Activated CD4-positive, CD25-positive, alpha-beta regulatory T cell (primary cell): ENCODE results near the gene MYBBP1A.
"Not testable (repeated sequence)": the region's sequence is repeated elsewhere in the genome, so short reads cannot be mapped to it uniquely, and the experiment has no call there.

Experiments used
- DNase-seq, 4 experiments: peaks; one replicate each; lab custom pipeline; 2025; lab: John Stamatoyannopoulos, UW

MYBBP1A gene

DNA sequence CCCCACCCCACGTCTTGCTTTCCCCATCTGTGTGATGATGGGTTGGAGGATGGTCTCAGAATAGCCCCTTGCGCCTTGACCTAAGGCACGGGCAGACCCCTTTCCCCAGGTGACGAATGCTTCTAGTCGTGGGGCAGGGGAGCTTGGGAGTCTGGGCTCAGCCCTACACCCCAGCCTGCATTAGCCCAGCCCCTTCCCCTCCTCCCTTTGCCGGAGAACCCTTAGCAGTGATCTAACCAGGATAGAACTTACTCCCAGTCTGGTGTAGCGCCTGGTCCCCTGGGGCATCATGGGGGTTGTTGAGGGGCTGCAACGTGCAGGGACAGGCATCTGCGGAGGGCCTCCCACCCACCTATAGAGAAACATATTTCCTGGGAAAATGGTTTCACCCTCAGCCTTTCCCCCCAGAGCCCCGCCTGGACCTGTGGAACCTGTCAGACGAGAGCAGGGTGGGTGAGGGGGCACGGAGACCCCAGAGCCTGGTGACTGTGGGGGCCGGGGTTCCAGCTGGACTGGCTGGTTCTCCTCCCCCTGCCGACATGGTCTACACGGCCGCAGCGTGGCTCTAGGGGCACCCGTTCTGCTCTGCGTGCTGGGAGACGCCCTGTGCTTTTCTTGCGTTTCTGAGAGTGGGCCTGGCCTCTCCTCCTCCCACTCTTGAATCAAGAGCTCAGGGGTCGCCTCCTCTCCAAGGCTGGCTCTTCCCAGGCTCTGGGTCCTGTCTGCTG lies 33.9 kb upstream of the MYBBP1A start:
- no peak for DNase-seq

DNA sequence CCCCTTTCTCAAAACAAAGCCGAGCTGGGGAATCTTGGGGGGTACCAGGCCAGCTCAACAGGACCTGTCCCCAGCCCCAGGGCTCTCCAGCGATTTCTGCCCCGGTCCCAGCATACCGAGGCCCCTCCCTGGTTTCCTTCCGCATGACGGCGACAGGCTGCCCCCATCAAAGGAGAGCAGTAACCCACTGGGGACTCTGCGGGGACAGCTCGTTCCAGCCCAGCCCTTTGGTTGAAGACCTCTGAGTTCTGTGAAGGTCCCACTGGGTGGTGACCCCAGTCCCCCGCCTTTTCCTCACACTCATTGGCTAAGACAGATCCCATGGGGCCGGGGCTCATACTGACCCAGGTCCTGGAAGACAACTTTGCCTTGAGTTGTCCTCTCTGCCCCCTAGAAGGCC lies 33.2 kb upstream of the MYBBP1A start:
- DNase-seq = no peak

DNA sequence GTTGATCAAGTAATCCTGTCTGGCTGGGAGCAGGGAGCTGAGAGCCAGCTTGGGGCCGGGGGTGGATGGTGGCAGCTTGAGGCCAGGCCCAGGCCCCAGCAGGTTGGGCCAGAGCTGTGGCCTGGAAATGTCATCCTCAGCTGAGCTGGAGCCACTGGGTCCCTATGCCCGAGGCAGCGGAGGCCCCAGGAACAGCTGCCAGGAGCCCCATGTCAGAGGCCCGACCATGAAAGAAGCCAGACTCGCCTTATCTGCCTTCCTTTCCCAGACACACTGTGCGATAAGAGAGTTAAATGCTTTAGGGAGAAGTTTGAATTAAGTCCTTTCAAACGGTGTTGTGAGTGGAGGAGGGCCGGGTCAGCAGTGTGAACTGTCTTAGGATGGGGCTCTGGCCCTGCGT lies 32.6 kb upstream of the MYBBP1A start:
- no peak for DNase-seq

DNA sequence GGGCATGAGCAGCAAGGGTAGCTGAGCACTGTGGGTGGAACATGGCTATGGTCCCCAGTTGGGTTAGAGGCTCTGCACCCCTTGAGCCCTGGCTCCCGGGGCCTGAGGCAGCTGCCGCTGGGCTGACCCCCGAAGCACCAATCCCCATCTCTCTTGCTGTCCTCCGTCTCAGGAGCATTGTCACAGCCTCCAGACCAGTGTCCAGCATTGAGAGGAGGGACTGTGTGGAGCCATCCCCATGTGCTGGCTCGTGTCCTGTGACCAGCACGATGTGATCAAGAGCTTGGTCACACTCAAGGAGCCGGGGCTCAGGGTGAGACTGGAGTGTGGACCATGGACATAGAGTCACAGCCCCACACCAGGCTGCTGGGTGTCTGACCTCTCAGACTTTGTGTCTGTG lies 32.0 kb upstream of the MYBBP1A start:
- DNase-seq = no peak

DNA sequence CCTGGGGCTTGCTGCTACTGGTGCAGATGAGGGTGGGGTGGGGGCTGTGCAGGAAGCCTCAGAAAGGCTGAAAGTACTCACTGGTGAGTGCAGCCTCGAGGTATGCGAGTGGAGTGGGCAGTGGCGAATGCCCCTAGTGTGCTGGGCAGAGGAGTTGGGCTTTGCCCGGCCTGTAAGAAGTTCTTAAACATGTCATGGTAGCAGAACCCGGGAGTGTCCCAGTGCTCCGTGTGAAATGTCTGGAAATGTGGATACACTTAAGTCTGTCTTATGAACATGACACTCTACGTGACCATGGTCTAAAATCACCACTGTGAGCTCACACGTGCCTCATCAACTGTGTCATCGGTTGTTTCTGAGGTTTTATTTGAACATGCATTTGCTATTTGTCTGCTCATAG lies 30.9 kb upstream of the MYBBP1A start:
- no peak for DNase-seq

DNA sequence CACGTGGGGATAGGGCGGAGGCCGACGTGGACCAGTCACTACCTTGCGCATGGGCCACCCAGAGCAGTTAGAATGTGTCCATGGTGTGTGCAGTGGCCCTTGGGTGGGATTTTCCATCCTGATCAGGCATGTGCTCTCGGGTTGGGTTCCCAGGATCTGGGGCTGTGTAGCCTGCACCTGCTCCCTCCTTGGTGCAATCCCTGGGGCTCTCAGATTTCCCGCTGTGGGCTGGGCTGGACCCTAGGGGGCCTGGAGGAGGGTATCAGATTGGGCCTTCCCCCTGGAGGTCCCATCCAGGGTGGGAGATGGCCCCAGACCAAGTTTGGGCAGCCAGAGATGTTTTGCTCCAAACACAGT lies 30.4 kb upstream of the MYBBP1A start:
- DNase-seq = no peak

DNA sequence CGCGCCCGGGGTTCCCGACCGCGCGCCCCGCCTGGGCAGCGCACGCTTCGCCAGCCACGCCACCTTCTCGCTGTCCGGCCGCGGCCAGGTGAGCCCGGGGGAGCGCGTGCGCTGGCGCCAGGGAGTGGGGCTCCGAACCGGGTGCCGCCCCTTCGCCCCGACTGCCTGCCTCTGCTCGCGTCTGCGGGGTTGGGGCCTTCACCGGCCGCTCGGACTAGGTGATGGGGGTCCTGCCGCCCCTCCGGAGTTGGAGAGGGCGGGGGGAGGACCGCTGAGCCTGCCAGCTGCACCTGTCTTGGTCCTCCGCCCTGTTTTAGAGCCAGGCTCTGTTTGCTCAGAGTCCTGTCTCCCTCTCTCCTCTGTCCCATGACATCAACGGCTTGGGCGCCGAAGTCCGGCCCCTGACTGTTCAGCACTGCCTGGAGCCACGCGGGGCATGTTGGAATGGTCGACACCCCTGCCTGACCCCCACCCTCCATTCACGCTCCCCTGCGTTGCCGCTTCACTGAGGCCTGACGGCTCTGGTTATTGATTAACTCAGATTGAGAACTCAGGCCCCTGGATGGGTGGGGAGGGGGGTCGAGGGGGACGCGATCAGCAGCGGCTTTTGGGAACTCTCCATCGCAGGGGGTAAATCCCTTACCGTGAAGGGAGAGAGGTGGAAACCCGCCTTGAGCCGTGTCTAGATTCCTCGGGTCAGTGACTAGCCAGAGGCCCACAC lies 29.9 kb upstream of the MYBBP1A start:
- no peak for DNase-seq

GRCh38 chr17:4584101-4584916 lies 29.1 kb upstream of the MYBBP1A start, which contains the start of gene SMTNL2:
TSS of gene SMTNL2 (plus strand) at chr17:4584529. CDS start at chr17:4584606, 77 bp downstream.
- no peak for DNase-seq

DNA sequence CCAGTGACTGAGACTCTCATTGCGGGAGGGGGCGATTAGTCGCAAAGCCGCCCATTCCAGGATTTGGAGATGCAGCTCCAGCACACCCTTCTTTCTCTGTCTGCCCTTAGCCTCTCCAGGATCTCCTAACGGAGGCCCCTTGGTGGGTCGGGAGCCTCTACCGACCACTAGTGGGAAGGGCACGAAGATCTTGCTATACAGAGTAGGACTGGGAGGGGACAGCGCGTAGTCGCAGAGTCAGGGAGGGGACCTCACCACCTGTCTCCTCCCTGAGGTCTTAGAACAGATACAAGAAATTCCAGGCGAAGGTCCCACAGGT lies 28.6 kb upstream of the MYBBP1A start:
- DNase-seq = no peak

- no peak for DNase-seq
Observed at GRCh38 chr17:4583206-4583605, 28.0 kb upstream of the MYBBP1A start.

- DNase-seq = no peak
Observed at GRCh38 chr17:4582691-4583090, 27.5 kb upstream of the MYBBP1A start.

GRCh38 chr17:4582101-4582501 lies 26.9 kb upstream of the MYBBP1A start:
- no peak for DNase-seq

DNA sequence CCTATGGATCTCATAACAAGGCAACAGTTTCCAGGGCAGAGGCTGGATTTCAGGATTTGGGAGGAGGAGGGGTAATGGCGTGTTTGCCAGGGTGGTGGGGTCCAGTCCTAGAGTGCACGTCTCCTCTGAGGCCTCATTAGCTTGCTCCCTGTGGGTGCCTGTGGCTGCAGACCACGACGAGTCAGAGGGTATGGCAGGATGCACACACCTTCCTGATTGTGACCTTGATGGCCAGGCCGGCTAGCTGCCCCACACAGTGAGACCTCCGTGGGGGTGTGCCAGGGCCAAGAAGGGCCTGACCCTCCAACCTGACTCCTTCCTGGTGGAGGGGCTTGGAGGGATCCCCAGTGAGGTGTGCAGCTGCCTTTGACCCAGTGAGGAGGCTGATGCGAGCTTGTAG lies 25.1 kb upstream of the MYBBP1A start:
- no peak for DNase-seq

GRCh38 chr17:4579678-4580077 lies 24.5 kb upstream of the MYBBP1A start:
- DNase-seq = no peak

DNA sequence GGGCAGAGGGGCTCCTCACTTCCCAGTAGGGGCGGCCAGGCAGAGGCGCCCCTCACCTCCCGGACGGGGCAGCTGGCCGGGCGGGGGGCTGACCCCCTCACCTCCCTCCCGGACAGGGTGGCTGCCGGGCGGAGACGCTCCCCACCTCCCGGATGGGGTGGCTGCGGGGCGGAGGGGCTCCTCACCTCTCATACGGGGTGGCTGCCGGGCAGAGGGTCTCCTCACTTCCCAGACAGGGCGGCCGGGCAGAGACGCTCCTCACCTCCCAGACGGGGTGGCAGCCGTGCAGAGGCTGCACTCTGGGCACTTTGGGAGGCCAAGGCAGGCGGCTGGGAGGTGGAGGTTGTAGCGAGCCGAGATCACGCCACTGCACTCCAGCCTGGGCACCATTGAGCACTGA lies 23.2 kb upstream of the MYBBP1A start:
- DNase-seq = not testable (repeated sequence)

DNA sequence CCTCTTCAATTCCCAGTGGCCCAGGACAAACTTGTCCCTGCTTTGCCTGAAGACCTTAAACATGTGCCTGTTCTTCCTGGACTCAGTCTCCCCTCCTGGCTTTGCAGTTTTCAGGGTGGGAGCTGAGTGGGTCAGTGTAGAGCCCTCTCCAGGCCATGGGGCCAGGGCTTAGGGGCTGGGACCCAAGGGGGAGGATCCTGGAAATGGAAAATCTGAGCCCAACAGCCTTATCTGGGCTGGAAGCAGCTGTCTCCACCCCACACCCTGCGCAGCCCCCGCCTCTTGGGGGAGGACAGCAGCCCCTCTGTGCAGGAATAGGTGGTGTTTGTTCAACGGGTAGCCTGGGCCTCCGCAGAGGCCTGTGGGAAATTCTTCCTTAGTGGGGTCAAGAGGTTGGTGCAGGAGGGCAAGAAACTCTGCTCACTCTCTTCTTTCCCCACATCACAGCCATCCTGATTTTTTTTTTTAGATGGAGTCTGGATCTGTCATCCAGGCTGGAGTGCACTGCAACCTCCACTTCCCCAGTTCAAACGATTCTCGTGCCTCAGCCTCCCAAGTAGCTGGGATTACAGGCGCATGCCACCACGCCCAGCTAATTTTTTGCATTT lies 22.3 kb upstream of the MYBBP1A start:
- DNase-seq = no peak

GRCh38 chr17:4576729-4577322 lies 21.6 kb upstream of the MYBBP1A start:
- no peak for DNase-seq

DNA sequence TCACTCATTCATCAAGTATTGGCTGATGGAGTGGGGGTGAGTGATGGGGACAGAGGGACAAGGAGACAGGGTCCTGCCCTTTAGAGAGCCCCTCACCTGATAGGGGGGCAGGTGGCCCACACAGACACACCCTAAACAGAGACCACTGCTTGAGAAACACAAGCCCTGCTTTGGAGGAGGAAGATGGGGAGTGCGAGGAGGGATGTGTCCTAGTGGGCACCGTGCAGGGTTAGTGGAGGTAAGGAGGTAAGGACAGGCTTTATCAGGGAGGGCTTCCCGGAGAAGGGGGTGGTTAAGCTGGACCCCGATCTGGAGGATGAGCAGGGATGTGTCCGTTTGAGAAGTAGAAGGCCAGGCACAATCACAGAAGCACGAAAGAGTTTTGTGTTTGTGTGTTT lies 21.0 kb upstream of the MYBBP1A start:
- DNase-seq = no peak

- DNase-seq = no peak
Observed at GRCh38 chr17:4574448-4575045, 19.4 kb upstream of the MYBBP1A start.

DNA sequence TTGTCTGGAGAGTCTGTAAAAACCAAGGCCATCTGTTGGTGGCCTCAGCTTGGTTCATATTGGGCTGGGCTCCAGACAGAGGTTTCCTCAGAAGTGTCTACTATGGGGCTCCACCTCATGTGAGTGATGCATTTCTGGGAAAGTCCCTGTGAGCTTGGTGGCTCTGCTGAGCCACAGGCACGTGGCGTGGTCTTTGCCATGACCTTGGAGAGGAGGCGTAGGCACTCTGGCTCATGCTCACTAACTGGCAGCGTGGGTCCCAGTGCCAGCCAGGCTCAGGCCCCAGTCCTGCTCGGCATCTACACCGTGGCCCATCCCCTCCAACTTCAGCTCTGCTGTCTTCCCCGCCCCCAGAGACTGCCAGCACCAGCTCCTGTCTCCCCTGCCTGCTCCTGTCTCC lies 18.5 kb upstream of the MYBBP1A start:
- peak in 2 of 4 experiments; percentile 20 to 24 for DNase-seq

- DNase-seq = no peak
Observed at GRCh38 chr17:4573115-4573514, 17.9 kb upstream of the MYBBP1A start.

- no peak for DNase-seq
Observed at GRCh38 chr17:4572131-4572530, 16.9 kb upstream of the MYBBP1A start.
